ENCODE results near the gene SOX30.
"Not testable (repeated sequence)": the region's sequence is repeated elsewhere in the genome, so short reads cannot be mapped to it uniquely, and the experiment has no call there.

SOX30 gene

GRCh38 chr5:157674351-157674750, 22.1 kb upstream of the SOX30 start:
- not testable (repeated sequence) for H3K9me3 Mint-ChIP-seq; ATAC-seq (replicated peaks)

DNA sequence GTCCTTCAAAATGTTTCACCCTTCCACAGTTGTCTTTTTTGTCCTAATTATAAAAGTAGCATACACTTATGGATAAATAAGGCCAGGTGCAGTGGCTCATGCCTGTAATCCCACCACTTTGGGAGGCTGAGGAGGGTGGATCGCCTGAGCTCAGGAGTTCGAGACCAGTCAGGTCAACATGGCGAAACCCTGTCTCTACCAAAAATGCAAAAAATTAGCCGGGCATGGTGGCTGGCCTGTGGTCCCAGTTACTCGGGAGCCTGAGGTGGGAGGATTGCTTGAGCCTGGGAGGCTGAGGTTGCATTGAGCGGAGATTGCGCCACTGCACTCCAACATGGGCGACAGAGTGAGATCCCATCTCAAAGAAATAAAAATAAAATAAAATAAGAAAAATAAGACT, 20.7 kb upstream of the SOX30 start:
- Mint-ChIP-seq H3K27ac (peak overlapping the region in 1 of 2 donors; percentile 79), H3K4me3 (no peak overlapping the region), H3K9me3 (no peaks in the 10 kb centered on the region), H3K4me1 (ENCODE audit: low read depth in 2 of 2) (peaks cover 21 to 22% of the 10 kb centered on the region in 2 donors), H3K36me3 (ENCODE audit: insufficient read depth) (peaks cover 2% of the 10 kb centered on the region), H3K27me3 (peaks cover 26 to 40% of the 10 kb centered on the region in 2 donors)
- no peak for DNase-seq
- no peak for ATAC-seq (replicated peaks)

More at GRCh38 chr5:157674351-157674750, 22.1 kb upstream of the SOX30 start:
- H3K36me3 Mint-ChIP-seq (ENCODE audit: insufficient read depth); H3K27ac Mint-ChIP-seq; H3K4me3 Mint-ChIP-seq; DNase-seq: not testable (repeated sequence)
- H3K27me3 Mint-ChIP-seq: peaks cover 26 to 32% of the 10 kb centered on the region in 2 donors
- H3K4me1 Mint-ChIP-seq (ENCODE audit: low read depth in 2 of 2): peaks cover 21 to 22% of the 10 kb centered on the region in 2 donors

GRCh38 chr5:157671592-157672330, 19.5 kb upstream of the SOX30 start:
- Mint-ChIP-seq H3K4me1 (ENCODE audit: low read depth in 2 of 2) (peaks cover 21 to 22% of the 10 kb centered on the region in 2 donors), H3K36me3 (ENCODE audit: insufficient read depth) (peaks cover 2% of the 10 kb centered on the region), H3K27ac (peak overlapping the region; percentile 64 to 79), H3K27me3 (peaks cover 26 to 40% of the 10 kb centered on the region in 2 donors), H3K4me3 (peak overlapping the region; percentile 88 to 90), H3K9me3 (no peaks in the 10 kb centered on the region)
- DNase-seq (no peak), ATAC-seq (replicated peaks) (peak; percentile 4)

DNA sequence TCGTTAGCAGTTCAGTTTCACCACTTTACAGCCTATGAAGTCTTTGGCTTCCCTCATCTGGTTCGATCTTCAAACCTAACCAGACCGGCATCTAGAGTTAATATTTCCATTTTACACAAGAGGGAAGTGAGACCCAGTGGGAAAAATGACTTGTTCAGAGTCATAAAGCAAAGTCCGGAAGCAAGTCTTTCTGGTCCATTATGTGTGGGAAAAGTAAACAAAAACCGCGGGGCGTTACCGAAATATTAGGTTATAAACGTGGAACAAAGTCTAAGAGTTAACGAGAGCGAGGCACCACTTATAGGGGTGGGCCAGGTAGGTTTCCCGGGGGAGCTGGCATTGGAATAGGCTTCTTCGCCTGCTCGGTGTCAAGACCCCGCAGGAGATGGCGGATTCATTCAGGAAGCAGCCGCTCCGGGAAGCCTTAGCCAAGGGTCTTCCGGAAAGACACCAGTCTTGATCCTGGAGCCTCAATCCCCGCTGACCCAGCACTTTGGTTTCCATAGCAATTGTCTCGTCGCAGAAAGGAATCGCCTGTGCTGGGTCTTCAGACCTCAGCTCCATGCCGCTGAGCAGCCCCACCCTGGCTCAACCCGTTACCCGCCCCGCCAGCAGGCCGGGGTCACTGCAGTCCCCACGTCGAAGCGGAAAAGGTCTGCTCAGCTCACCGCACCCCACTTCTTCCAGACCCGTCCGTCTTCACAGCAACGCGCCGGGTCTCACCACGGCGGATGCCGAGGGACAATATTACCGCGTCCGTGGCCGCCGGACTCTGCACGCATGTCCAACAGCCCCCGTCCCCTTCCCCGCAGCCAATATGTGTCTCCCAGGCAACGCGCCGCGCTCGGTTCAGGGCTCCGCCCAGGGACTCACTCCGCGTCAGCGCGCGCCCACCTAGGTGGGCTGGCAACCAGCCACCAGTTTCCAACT, 18.7 kb upstream of the SOX30 start, which contains the start of gene C5orf52:
Gene C5orf52, plus strand, starts transcription at position 872 of the 930 bp plus-strand sequence. CDS start 82 bp downstream, outside the sequence.
- no peaks in the 10 kb centered on the region for H3K9me3 Mint-ChIP-seq
- H3K36me3 Mint-ChIP-seq (ENCODE audit: insufficient read depth): peaks cover 2% of the 10 kb centered on the region
- H3K27me3 Mint-ChIP-seq: peaks cover 26 to 40% of the 10 kb centered on the region in 2 donors
- peak within 1 kb of the TSS; percentile 88 to 90 for H3K4me3 Mint-ChIP-seq
- peak within 1 kb of the TSS; percentile 64 to 79 for H3K27ac Mint-ChIP-seq
- peak; percentile 57 for ATAC-seq (replicated peaks)
- no peak for DNase-seq
- peaks cover 21 to 22% of the 10 kb centered on the region in 2 donors for H3K4me1 Mint-ChIP-seq (ENCODE audit: low read depth in 2 of 2)

- H3K4me3 Mint-ChIP-seq: peak overlapping the region; percentile 88 to 90
- H3K36me3 Mint-ChIP-seq (ENCODE audit: insufficient read depth): peaks cover 2% of the 10 kb centered on the region
- H3K27me3 Mint-ChIP-seq: peaks cover 26 to 40% of the 10 kb centered on the region in 2 donors
- H3K9me3 Mint-ChIP-seq: no peaks in the 10 kb centered on the region
- peaks cover 21 to 22% of the 10 kb centered on the region in 2 donors for H3K4me1 Mint-ChIP-seq (ENCODE audit: low read depth in 2 of 2)
- ATAC-seq (replicated peaks) (no peak), DNase-seq (no peak)
- peak overlapping the region in 1 of 2 donors; percentile 79 for H3K27ac Mint-ChIP-seq
Measured at GRCh38 chr5:157669701-157670097, 17.5 kb upstream of the SOX30 start.

GRCh38 chr5:157668356-157668755, 16.1 kb upstream of the SOX30 start:
- H3K27ac Mint-ChIP-seq: no peak overlapping the region
- peaks cover 21 to 22% of the 10 kb centered on the region in 2 donors for H3K4me1 Mint-ChIP-seq (ENCODE audit: low read depth in 2 of 2)
- DNase-seq (no peak), ATAC-seq (replicated peaks) (no peak)
- H3K9me3 Mint-ChIP-seq: no peaks in the 10 kb centered on the region
- H3K36me3 Mint-ChIP-seq (ENCODE audit: insufficient read depth): peaks cover 2% of the 10 kb centered on the region
- H3K4me3 Mint-ChIP-seq: no peak overlapping the region
- peaks cover 26 to 40% of the 10 kb centered on the region in 2 donors for H3K27me3 Mint-ChIP-seq

GRCh38 chr5:157665467-157666070, 13.3 kb upstream of the SOX30 start:
- Mint-ChIP-seq H3K27ac (no peak overlapping the region), H3K9me3 (no peaks in the 10 kb centered on the region), H3K27me3 (peaks cover 10 to 19% of the 10 kb centered on the region in 2 donors), H3K4me1 (ENCODE audit: low read depth in 2 of 2) (peaks cover 5 to 8% of the 10 kb centered on the region in 2 donors), H3K36me3 (ENCODE audit: insufficient read depth) (no peaks in the 10 kb centered on the region), H3K4me3 (no peak overlapping the region)
- ATAC-seq (replicated peaks) (no peak), DNase-seq (no peak)

DNA sequence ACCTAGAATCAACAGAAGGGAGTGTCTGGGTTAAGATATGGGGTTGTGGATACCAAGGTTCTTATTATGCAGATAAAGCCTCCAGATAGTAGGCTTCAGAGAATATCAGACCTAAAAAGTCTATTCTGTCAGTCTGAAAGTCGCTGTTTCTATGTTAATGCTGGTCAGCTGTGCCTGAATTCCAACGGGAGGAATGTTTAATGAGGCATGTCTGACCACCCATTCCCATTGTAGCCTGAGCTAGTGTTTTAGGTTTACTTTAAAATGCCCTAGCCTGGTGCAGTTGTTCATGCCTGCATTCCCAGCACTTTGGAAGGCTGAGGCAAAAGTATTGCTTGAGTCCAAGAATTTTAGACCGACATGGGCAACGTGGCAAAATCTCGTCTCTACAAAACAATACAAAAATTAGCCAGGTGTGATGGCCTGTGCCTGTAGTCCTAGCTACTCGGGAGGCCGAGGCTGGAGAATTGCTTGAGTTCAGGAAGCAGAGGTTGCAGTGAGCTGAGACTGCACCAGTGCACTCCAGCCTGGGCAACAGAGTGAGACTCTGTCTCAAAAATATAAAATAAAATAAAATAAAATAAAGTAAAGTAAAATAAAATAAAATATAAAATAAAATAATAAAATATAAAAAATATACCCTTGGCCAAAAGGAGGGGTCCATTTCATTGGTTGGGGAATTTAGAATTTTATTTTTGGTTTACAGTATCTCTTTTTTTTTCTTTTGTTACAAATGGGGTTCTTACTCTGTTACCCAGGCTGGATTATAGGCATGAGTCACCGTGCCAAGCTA, 7.8 kb upstream of the SOX30 start:
- no peaks in the 10 kb centered on the region for H3K4me1 Mint-ChIP-seq (ENCODE audit: low read depth in 2 of 2)
- H3K27me3 Mint-ChIP-seq: no peaks in the 10 kb centered on the region
- DNase-seq (no peak), ATAC-seq (replicated peaks) (no peak)
- no peaks in the 10 kb centered on the region for H3K9me3 Mint-ChIP-seq
- no peaks in the 10 kb centered on the region for H3K36me3 Mint-ChIP-seq (ENCODE audit: insufficient read depth)
- no peak overlapping the region for H3K4me3 Mint-ChIP-seq
- H3K27ac Mint-ChIP-seq: no peak overlapping the region

GRCh38 chr5:157658893-157659292, 6.7 kb upstream of the SOX30 start:
- ATAC-seq (replicated peaks) (no peak), DNase-seq (no peak)
- Mint-ChIP-seq H3K27me3 (no peaks in the 10 kb centered on the region), H3K27ac (no peak overlapping the region), H3K36me3 (ENCODE audit: insufficient read depth) (no peaks in the 10 kb centered on the region), H3K4me3 (no peak overlapping the region), H3K4me1 (ENCODE audit: low read depth in 2 of 2) (no peaks in the 10 kb centered on the region), H3K9me3 (no peaks in the 10 kb centered on the region)

GRCh38 chr5:157657516-157657915, 5.3 kb upstream of the SOX30 start:
- Mint-ChIP-seq H3K4me1 (ENCODE audit: low read depth in 2 of 2) (peaks cover 0 to 4% of the 10 kb centered on the region in 2 donors), H3K9me3 (no peaks in the 10 kb centered on the region), H3K27me3 (no peaks in the 10 kb centered on the region), H3K36me3 (ENCODE audit: insufficient read depth) (peaks cover under 1% of the 10 kb centered on the region), H3K27ac (no peak overlapping the region), H3K4me3 (no peak overlapping the region)
- ATAC-seq (replicated peaks): no peak
- no peak for DNase-seq

DNA sequence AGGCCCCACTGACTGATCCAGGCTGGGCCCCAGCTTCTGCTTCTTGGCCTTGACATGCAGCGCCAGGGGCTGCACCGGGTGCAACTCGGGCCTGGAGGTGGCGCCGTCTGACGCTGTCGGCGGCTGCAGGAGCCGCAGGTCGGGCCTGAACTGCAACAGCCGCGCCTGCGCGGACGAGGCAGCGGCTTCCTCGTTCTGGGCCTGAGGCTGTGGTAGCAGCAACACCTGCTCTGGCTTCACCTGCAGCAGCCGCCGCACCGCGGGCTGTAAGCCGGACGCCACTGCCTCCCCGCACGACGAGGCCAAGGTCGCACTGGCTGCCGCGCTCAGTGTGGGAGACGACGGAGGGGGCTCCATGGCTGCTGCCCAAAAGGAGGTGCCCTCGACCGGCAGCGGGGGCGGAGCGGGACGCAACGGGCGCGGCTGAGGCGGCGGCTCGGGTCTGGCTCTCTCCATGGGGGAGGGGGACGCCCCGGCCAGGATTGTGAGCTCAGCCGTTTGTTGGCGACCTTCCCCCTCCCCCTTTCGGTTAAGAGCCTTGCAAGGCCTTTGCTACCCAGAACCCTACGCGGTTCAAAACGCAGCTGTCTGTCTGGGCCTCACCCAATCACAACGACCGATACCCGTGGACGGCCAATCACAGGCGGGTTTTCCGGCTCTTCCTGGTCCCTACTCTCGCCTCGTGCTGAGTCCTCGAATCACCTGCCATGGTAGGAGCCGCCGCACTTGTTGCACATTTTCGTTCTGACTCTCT, 438 bp downstream of the SOX30 start:
- Mint-ChIP-seq H3K9me3 (no peaks in the 10 kb centered on the region), H3K4me1 (ENCODE audit: low read depth in 2 of 2) (peaks cover 0 to 14% of the 10 kb centered on the region in 2 donors), H3K4me3 (peak overlapping the region; percentile 72 to 82), H3K36me3 (ENCODE audit: insufficient read depth) (peaks cover 4% of the 10 kb centered on the region), H3K27ac (peak overlapping the region; percentile 80 to 86), H3K27me3 (no peaks in the 10 kb centered on the region)
- DNase-seq (peak; percentile 72 to 75 (median 73)), ATAC-seq (replicated peaks) (peak; percentile 98)

DNA sequence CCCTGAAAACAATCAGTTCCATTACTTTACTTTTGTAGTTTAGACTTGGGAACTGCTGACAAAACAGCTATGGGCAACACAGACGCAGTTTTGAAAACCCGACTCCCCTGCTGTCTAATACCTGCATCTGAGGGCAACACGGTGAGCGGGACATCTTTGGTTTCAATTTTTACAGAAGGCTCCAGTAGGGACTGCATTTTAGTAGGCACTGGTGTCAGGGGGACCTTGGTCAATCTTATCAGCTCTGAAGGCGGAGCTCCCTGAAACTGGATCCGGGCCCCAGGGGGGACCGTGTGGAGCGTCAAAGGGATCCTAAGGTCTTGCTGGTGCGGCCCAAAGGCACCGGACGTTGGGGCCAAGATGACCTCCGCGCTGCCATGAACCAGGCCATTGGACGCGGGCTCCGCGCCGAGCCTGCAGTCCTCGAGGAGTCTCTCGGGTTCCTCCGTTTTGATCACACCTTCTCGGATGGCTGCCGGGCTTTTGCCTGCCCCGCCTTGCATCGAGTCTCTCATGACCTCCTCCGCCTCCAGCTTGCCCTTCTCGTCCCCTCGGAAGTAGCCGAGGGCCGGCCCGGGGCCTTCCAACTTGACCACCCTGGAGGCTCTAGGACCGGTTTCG, 1.1 kb downstream of the SOX30 start:
- H3K4me3 Mint-ChIP-seq: peak overlapping the region; percentile 72 to 82
- DNase-seq (no peak), ATAC-seq (replicated peaks) (no peak)

More for the DNA sequence above, 1.1 kb downstream of the SOX30 start:
- Mint-ChIP-seq H3K27me3 (no peaks in the 10 kb centered on the region), H3K4me1 (ENCODE audit: low read depth in 2 of 2) (peaks cover 0 to 14% of the 10 kb centered on the region in 2 donors), H3K36me3 (ENCODE audit: insufficient read depth) (peaks cover 4% of the 10 kb centered on the region), H3K9me3 (no peaks in the 10 kb centered on the region), H3K27ac (peak overlapping the region; percentile 80 to 86)
